Glutamatergic neuron (in vitro differentiated cells): ENCODE measurements around the gene IL22RA1. TPM values are rescaled to one million over a fixed set of nuclear protein-coding genes. Genes with fewer than 3 reads are reported as not detected.

Source experiments
- DNase-seq: peaks from one replicate; pipeline ENCODE4 v3.0.0; 2022
- H3K27ac Mint-ChIP-seq: one replicate; pipeline ENCODE4 v1.8.0; 2020; ENCODE audit warnings: mild to moderate bottlenecking, mixed read lengths, inconsistent platforms; ENCODE audit not compliant: unreplicated experiment
- H3K27me3 Mint-ChIP-seq: one replicate; pipeline ENCODE4 v1.8.0; 2020; ENCODE audit warnings: mild to moderate bottlenecking, moderate library complexity, mixed read lengths, inconsistent platforms; ENCODE audit not compliant: unreplicated experiment
- H3K36me3 Mint-ChIP-seq: one replicate; pipeline ENCODE4 v1.8.0; 2020; ENCODE audit warnings: mild to moderate bottlenecking, mixed read lengths, inconsistent platforms; ENCODE audit not compliant: unreplicated experiment
- H3K4me1 Mint-ChIP-seq: one replicate; pipeline ENCODE4 v1.8.0; 2020; ENCODE audit warnings: mild to moderate bottlenecking, low read depth, mixed read lengths, inconsistent platforms; ENCODE audit not compliant: unreplicated experiment
- H3K4me3 Mint-ChIP-seq: one replicate; pipeline ENCODE4 v1.8.0; 2020; ENCODE audit warnings: mild to moderate bottlenecking, mixed read lengths, inconsistent platforms; ENCODE audit not compliant: unreplicated experiment
- H3K9me3 Mint-ChIP-seq: one replicate; pipeline ENCODE4 v1.8.0; 2020; ENCODE audit warnings: mild to moderate bottlenecking, moderate library complexity, mixed read lengths, inconsistent platforms; ENCODE audit not compliant: unreplicated experiment
- CTCF ChIP-seq: fragments of 200-600 bp; sonication (generic); IDR thresholded peaks from one replicate; pipeline ENCODE4 v1.5.0; 2021; ENCODE audit not compliant: partially characterized antibody, unreplicated experiment
- total RNA-seq: library from RNA; stranded (reverse); fragmentation: NEBNext Ultra II Directional; extraction: Animal tissue kit (Norgen Biotek cat#: 25700); gene quantifications from one replicate; pipeline ENCODE4 v1.2.1, GENCODE V29; 2021; ENCODE audit not compliant: unreplicated experiment

Gene IL22RA1
- total RNA-seq, 1 donor from 2014 or later: not detected

- peaks cover 2% of the 10 kb centered on the region for H3K27me3 Mint-ChIP-seq
- no peak for TF ChIP-seq CTCF
- H3K9me3 Mint-ChIP-seq: peaks cover 2% of the 10 kb centered on the region
- H3K4me1 Mint-ChIP-seq: no peaks in the 10 kb centered on the region
- H3K4me3 Mint-ChIP-seq: no peak overlapping the region
- H3K36me3 Mint-ChIP-seq: no peaks in the 10 kb centered on the region
- no peak overlapping the region for H3K27ac Mint-ChIP-seq
- no peak for DNase-seq
Measured at GRCh38 chr1:24139841-24140425, 3.0 kb downstream of the IL22RA1 start.

GRCh38 chr1:24139222-24139489 is 3.8 kb downstream of the IL22RA1 start:
- Mint-ChIP-seq H3K4me3 (no peak overlapping the region), H3K27ac (no peak overlapping the region), H3K9me3 (peaks cover 2% of the 10 kb centered on the region), H3K36me3 (no peaks in the 10 kb centered on the region), H3K27me3 (peaks cover 2% of the 10 kb centered on the region), H3K4me1 (no peaks in the 10 kb centered on the region)
- TF ChIP-seq CTCF: no peak
- no peak for DNase-seq

GRCh38 chr1:24138476-24139221 is 4.3 kb downstream of the IL22RA1 start:
- Mint-ChIP-seq H3K36me3 (no peaks in the 10 kb centered on the region), H3K4me1 (no peaks in the 10 kb centered on the region), H3K27ac (no peak overlapping the region), H3K4me3 (no peak overlapping the region), H3K27me3 (peaks cover 2% of the 10 kb centered on the region), H3K9me3 (peaks cover 2% of the 10 kb centered on the region)
- no peak for DNase-seq
- no peak for TF ChIP-seq CTCF

- TF ChIP-seq CTCF: no peak
- Mint-ChIP-seq H3K27me3 (peaks cover 2% of the 10 kb centered on the region), H3K36me3 (no peaks in the 10 kb centered on the region), H3K4me3 (no peak overlapping the region), H3K4me1 (no peaks in the 10 kb centered on the region), H3K9me3 (peaks cover 2% of the 10 kb centered on the region), H3K27ac (no peak overlapping the region)
- DNase-seq: no peak
Measured at GRCh38 chr1:24136956-24137539, 5.9 kb downstream of the IL22RA1 start.

GRCh38 chr1:24134376-24134775 is 8.6 kb downstream of the IL22RA1 start:
- Mint-ChIP-seq H3K36me3 (no peaks in the 10 kb centered on the region), H3K4me1 (no peaks in the 10 kb centered on the region)
- no peak for TF ChIP-seq CTCF

More at GRCh38 chr1:24134376-24134775, 8.6 kb downstream of the IL22RA1 start:
- no peak for DNase-seq
- peaks cover 1% of the 10 kb centered on the region for H3K9me3 Mint-ChIP-seq
- H3K4me3 Mint-ChIP-seq: no peak overlapping the region
- peaks cover 2% of the 10 kb centered on the region for H3K27me3 Mint-ChIP-seq
- H3K27ac Mint-ChIP-seq: no peak overlapping the region
